GM12891 (cell line): Measurements from ENCODE around the gene C6orf15.
"Not testable (repeated sequence)": the region's sequence is repeated elsewhere in the genome, so short reads cannot be mapped to it uniquely, and the experiment has no call there.

Source experiments
- PAX5 ChIP-seq: IDR thresholded peaks from 2 replicates; pipeline ENCODE4 v1.6.1; 2011; ENCODE audit warnings: low read length, moderate library complexity, mild to moderate bottlenecking; ENCODE audit not compliant: insufficient read depth, severe bottlenecking
- POLR2A ChIP-seq: IDR thresholded peaks from 2 replicates; pipeline ENCODE4 v1.6.1; 2011; ENCODE audit warnings: low read depth, low read length, control low read depth
- POLR2AphosphoS5 ChIP-seq: IDR thresholded peaks from 2 replicates; pipeline ENCODE4 v1.6.1; 2011; ENCODE audit warnings: low read depth, low read length, control low read depth
- SPI1 ChIP-seq: IDR thresholded peaks from 2 replicates; pipeline ENCODE4 v1.6.1; 2011; ENCODE audit warnings: low read depth, low read length, control low read depth
- TAF1 ChIP-seq: IDR thresholded peaks from 2 replicates; pipeline ENCODE4 v1.6.1; 2011; ENCODE audit warnings: low read depth, low read length, control low read depth

GRCh38 chr6:31067891-31068668 is 44.3 kb downstream of the C6orf15 start:
- TF ChIP-seq POLR2A, POLR2AphosphoS5, TAF1, SPI1, PAX5: not testable (repeated sequence)
